HCT116 (cell line): ENCODE data around the gene CTAGE9. TPM values are rescaled to one million over a fixed set of nuclear protein-coding genes. Genes with fewer than 3 reads are reported as not detected.

Experiments
- ATAC-seq: fragments of 200-7000 bp; cut with Tn5 transposase; 2 replicates; pipeline ENCODE4 v1.9.1; 2020; ENCODE audit warnings: mild to moderate bottlenecking, moderate library complexity
- BruUV-seq: library from RNA; stranded (reverse); fragments of 400-500 nt; replicated peaks from 2 replicates; lab custom pipeline; 2021; lab: Mats Ljungman, UMichigan
- CTCF ChIA-PET: fragments of 300-600 bp; sonication (Branson Sonifier 250); formaldehyde crosslinking; loops from one replicate; lab custom pipeline; 2021; ENCODE audit warnings: antibody characterized with exemption; lab: Charles Lee
- POLR2A ChIA-PET: fragments of 300-600, 350-600 bp; sonication (Branson Sonifier 250); formaldehyde crosslinking; loops from one replicate; lab custom pipeline; 2021; ENCODE audit warnings: antibody characterized with exemption; lab: Charles Lee
- RAD21 ChIA-PET, 2 experiments: fragments of 300-600 bp; sonication (Branson Sonifier 250); formaldehyde crosslinking; loops; one replicate each; lab custom pipeline; 2023; ENCODE audit warnings: low total read pairs in 2 of 2; ENCODE audit not compliant: uncharacterized antibody in 2 of 2, unreplicated experiment in 2 of 2, low non-redundant PET in 1 of 2; lab: Charles Lee
- DNase-seq: peaks from one replicate; pipeline ENCODE4 v3.0.0-alpha.2; 2010; ENCODE audit warnings: low read depth, low spot score
- H2AFZ ChIP-seq: fragments of 200-600 bp; shearing (Covaris generic), sonication (generic); 2 replicates; pipeline ENCODE4 v1.6.1; 2017; ENCODE audit warnings: low read depth, mixed run types, mixed read lengths, antibody characterized with exemption, low read length; ENCODE audit not compliant: poor library complexity, severe bottlenecking
- H3K27ac ChIP-seq: 2 replicates; pipeline ENCODE4 v1.5.1; 2012; ENCODE audit warnings: low read depth, low read length
- H3K27me3 ChIP-seq: fragments of 200-600 bp; sonication (generic); 2 replicates; pipeline ENCODE4 v1.6.1; 2016; ENCODE audit warnings: mixed run types, low read length, mixed read lengths; ENCODE audit not compliant: insufficient read depth
- H3K36me3 ChIP-seq, 2 experiments: fragments of 200-500 bp in 1 of 2; fragments of 200-600 bp in 1 of 2; sonication (Bioruptor generic) in 1 of 2; sonication (generic) in 1 of 2; 2 replicates each; pipeline versions ENCODE4 v1.5.1 to v1.6.1; 2014 to 2016; ENCODE audit warnings: low read length in 2 of 2, inconsistent platforms in 1 of 2, mixed read lengths in 1 of 2, mixed run types in 1 of 2; ENCODE audit not compliant: insufficient read depth in 2 of 2, control insufficient read depth in 1 of 2
- H3K4me1 ChIP-seq, 2 experiments: fragments of 200-600 bp in 1 of 2; sonication (generic) in 1 of 2; 2 replicates each; pipeline versions ENCODE4 v1.5.1 to v1.6.1; 2012 to 2017; ENCODE audit warnings: low read length in 2 of 2, inconsistent platforms in 1 of 2, mild to moderate bottlenecking in 1 of 2, mixed read lengths in 1 of 2, mixed run types in 1 of 2, moderate library complexity in 1 of 2; ENCODE audit not compliant: insufficient read depth in 2 of 2, control insufficient read depth in 1 of 2
- H3K4me2 ChIP-seq: fragments of 200-600 bp; sonication (generic); 2 replicates; pipeline ENCODE4 v1.6.1; 2017; ENCODE audit warnings: mixed run types, low read length, mixed read lengths
- H3K4me3 ChIP-seq, 2 experiments: fragments of 200-600 bp in 1 of 2; sonication (generic) in 1 of 2; replicated peaks in 1 of 2; 2 replicates each; pipeline ENCODE4 v1.5.1; 2011 to 2016; ENCODE audit warnings: low read length in 2 of 2, control low read depth in 1 of 2, low read depth in 1 of 2, mild to moderate bottlenecking in 1 of 2, mixed read lengths in 1 of 2, mixed run types in 1 of 2
- H3K79me2 ChIP-seq: fragments of 200-600 bp; sonication (generic); 2 replicates; pipeline ENCODE4 v1.6.1; 2017; ENCODE audit warnings: mild to moderate bottlenecking, mixed run types, low read length, moderate library complexity, mixed read lengths; ENCODE audit not compliant: insufficient read depth
- H3K9ac ChIP-seq: fragments of 200-600 bp; sonication (generic); 2 replicates; pipeline ENCODE4 v1.6.1; 2016; ENCODE audit warnings: low read length, mixed read lengths
- H3K9me2 ChIP-seq: fragments of 200-600 bp; sonication (generic), shearing (Covaris generic); 2 replicates; pipeline ENCODE4 v1.6.1; 2017; ENCODE audit warnings: mixed run types, mild to moderate bottlenecking, moderate library complexity; ENCODE audit not compliant: insufficient read depth
- H3K9me3 ChIP-seq, 2 experiments: fragments of 200-500 bp in 1 of 2; fragments of 200-600 bp in 1 of 2; sonication (Bioruptor generic) in 1 of 2; sonication (generic) in 1 of 2; 2 replicates each; pipeline ENCODE4 v1.6.1; 2014 to 2017; ENCODE audit warnings: low read length in 2 of 2, mixed read lengths in 2 of 2, inconsistent platforms in 1 of 2, low read depth in 1 of 2, mild to moderate bottlenecking in 1 of 2, mixed run types in 1 of 2, moderate library complexity in 1 of 2; ENCODE audit not compliant: control insufficient read depth in 1 of 2, insufficient read depth in 1 of 2
- H4K20me1 ChIP-seq: fragments of 200-600 bp; sonication (generic), shearing (Covaris generic); 2 replicates; pipeline ENCODE4 v1.6.1; 2017; ENCODE audit warnings: mixed run types, mild to moderate bottlenecking, moderate library complexity; ENCODE audit not compliant: insufficient read depth
- ATF3 ChIP-seq: IDR thresholded peaks from 2 replicates; pipeline ENCODE4 v1.6.1; 2012
- CBX3 ChIP-seq: IDR thresholded peaks from 2 replicates; pipeline ENCODE4 v1.6.1; 2012; ENCODE audit warnings: low read depth
- CEBPB ChIP-seq: IDR thresholded peaks from 2 replicates; pipeline ENCODE4 v1.6.1; 2012; ENCODE audit warnings: low read depth
- EZH2phosphoT487 ChIP-seq: fragments of 200-600 bp; IDR thresholded peaks from 2 replicates; pipeline ENCODE4 v1.6.1; 2018; ENCODE audit warnings: antibody characterized with exemption, borderline replicate concordance
- MAX ChIP-seq: IDR thresholded peaks from 2 replicates; pipeline ENCODE4 v1.6.1; 2012
- POLR2A ChIP-seq: IDR thresholded peaks from 2 replicates; pipeline ENCODE4 v1.7.0; 2011; ENCODE audit warnings: borderline replicate concordance; ENCODE audit not compliant: insufficient read depth, insufficient read length; ENCODE audit errors: extremely low read depth
- POLR2AphosphoS5 ChIP-seq: IDR thresholded peaks from 2 replicates; pipeline ENCODE4 v1.6.1; 2011; ENCODE audit warnings: mild to moderate bottlenecking, low read depth, low read length, moderate library complexity
- RAD21 ChIP-seq: IDR thresholded peaks from 2 replicates; pipeline ENCODE4 v1.6.1; 2012; ENCODE audit warnings: low read depth, mild to moderate bottlenecking
- REST ChIP-seq: IDR thresholded peaks from 2 replicates; pipeline ENCODE4 v1.6.1; 2012; ENCODE audit warnings: low read depth
- SP1 ChIP-seq: IDR thresholded peaks from 2 replicates; pipeline ENCODE4 v1.6.1; 2012; ENCODE audit warnings: low read depth
- SRF ChIP-seq: IDR thresholded peaks from 2 replicates; pipeline ENCODE4 v1.6.1; 2012; ENCODE audit warnings: low read depth
- ZNF274 ChIP-seq: fragments of 200-500 bp; sonication (Bioruptor generic); IDR thresholded peaks from 2 replicates; pipeline ENCODE4 v1.6.1; 2014; ENCODE audit warnings: mild to moderate bottlenecking, low read depth, low read length, inconsistent platforms
- intact Hi-C: fragments of 100-400 bp; cut with micrococcal nuclease; formaldehyde crosslinking; loops from 2 replicates; pipeline ENCODE4 v1.10.0; 2022
- total RNA-seq: library from RNA; stranded (reverse); gene quantifications from one replicate; pipeline ENCODE4 v1.2.1, GENCODE V29; 2021; ENCODE audit not compliant: unreplicated experiment
- TF ChIP-seq, protein P1 (sequence below), 3 experiments: fragments of 200-600 bp in 1 of 3; sonication (generic) in 1 of 3; IDR thresholded peaks in 2 of 3; conservative IDR thresholded peaks in 1 of 3; 2 replicates each; pipeline ENCODE4 v1.5.1; 2012 to 2017; ENCODE audit warnings: low read depth in 2 of 3, low read length in 2 of 3, antibody characterized with exemption in 1 of 3, borderline replicate concordance in 1 of 3, control low read depth in 1 of 3, mild to moderate bottlenecking in 1 of 3, mixed read lengths in 1 of 3, mixed run types in 1 of 3, moderate library complexity in 1 of 3; ENCODE audit not compliant: insufficient read depth in 1 of 3

The CTAGE9 gene
- total RNA-seq, 1 experiment from 2014 or later: not detected

DNA sequence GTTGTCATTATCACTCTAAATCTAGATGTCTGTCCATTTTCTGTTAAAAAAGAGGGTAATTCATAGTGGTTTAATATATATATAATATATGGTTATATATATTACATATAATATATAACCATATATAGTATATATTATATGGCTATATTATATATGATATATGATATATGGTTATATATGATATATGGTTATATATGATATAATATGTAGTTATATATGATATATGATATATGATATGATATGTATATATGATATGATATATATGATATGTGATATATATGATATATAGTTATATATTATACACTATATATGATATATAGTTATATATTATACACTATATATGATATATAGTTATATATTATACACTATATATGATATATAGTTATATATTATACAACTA, 18.2 kb downstream of the CTAGE9 start:
- CTCF ChIA-PET: no interaction called here
- Histone ChIP-seq H3K4me1 (no peaks in the 10 kb centered on the region), H3K4me2 (no peak overlapping the region), H3K79me2 (no peaks in the 10 kb centered on the region), H3K9me2 (no peaks in the 10 kb centered on the region)
- POLR2A ChIA-PET: no interaction called here
- RAD21 ChIA-PET: no interaction called here
- no peak for TF ChIP-seq ZNF274
- TF ChIP-seq REST: no peak
- TF ChIP-seq CBX3: no peak
- no peak for TF ChIP-seq ATF3
- TF ChIP-seq, all 23 proteins: peak for 0
- BruUV-seq: no TSS peak
- ATAC-seq: no peak
- no peaks in the 10 kb centered on the region for H4K20me1 ChIP-seq
- no peaks in the 10 kb centered on the region for H3K27me3 ChIP-seq
- H3K27ac ChIP-seq: no peak overlapping the region
- DNase-seq: no peak
- H3K9ac ChIP-seq: no peak overlapping the region
- intact Hi-C loops: loop anchor here (10.0 kb wide), 3 partner anchors 522 to 782 kb away; no protein-coding TSS in a partner anchor
- H2AFZ ChIP-seq: no peak overlapping the region
- no peaks in the 10 kb centered on the region for H3K9me3 ChIP-seq
- no peaks in the 10 kb centered on the region for H3K36me3 ChIP-seq
- no peak overlapping the region for H3K4me3 ChIP-seq

GRCh38 chr6:131692031-131692430, 18.8 kb downstream of the CTAGE9 start:
- ChIA-PET RAD21 (no interaction called here), POLR2A (no interaction called here), CTCF (no interaction called here)
- no peaks in the 10 kb centered on the region for H3K79me2 ChIP-seq
- no peaks in the 10 kb centered on the region for H4K20me1 ChIP-seq
- H3K4me2 ChIP-seq: no peak overlapping the region
- ATAC-seq (no peak), DNase-seq (no peak)
- intact Hi-C loops: loop anchor here (10.0 kb wide), 3 partner anchors 523 to 783 kb away; no protein-coding TSS in a partner anchor
- H3K4me3 ChIP-seq: no peak overlapping the region
- no peaks in the 10 kb centered on the region for H3K4me1 ChIP-seq
- no peak overlapping the region for H2AFZ ChIP-seq
- no peaks in the 10 kb centered on the region for H3K9me2 ChIP-seq
- no peaks in the 10 kb centered on the region for H3K36me3 ChIP-seq
- BruUV-seq: no TSS peak
- no peak overlapping the region for H3K9ac ChIP-seq
- no peaks in the 10 kb centered on the region for H3K27me3 ChIP-seq
- H3K27ac ChIP-seq: no peak overlapping the region
- no peaks in the 10 kb centered on the region for H3K9me3 ChIP-seq
- TF ChIP-seq EZH2phosphoT487 (no peak), RAD21 (no peak), POLR2AphosphoS5 (no peak), MAX (no peak), POLR2A (no peak), SP1 (no peak), SRF (no peak), CEBPB (no peak)
- TF ChIP-seq, protein P1, sequence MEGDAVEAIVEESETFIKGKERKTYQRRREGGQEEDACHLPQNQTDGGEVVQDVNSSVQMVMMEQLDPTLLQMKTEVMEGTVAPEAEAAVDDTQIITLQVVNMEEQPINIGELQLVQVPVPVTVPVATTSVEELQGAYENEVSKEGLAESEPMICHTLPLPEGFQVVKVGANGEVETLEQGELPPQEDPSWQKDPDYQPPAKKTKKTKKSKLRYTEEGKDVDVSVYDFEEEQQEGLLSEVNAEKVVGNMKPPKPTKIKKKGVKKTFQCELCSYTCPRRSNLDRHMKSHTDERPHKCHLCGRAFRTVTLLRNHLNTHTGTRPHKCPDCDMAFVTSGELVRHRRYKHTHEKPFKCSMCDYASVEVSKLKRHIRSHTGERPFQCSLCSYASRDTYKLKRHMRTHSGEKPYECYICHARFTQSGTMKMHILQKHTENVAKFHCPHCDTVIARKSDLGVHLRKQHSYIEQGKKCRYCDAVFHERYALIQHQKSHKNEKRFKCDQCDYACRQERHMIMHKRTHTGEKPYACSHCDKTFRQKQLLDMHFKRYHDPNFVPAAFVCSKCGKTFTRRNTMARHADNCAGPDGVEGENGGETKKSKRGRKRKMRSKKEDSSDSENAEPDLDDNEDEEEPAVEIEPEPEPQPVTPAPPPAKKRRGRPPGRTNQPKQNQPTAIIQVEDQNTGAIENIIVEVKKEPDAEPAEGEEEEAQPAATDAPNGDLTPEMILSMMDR (IDR thresholded peaks at IDR 0.05 in 2 of 3, conservative IDR thresholded peaks at IDR 0.05 in 1 of 3; ENCODE audit: borderline replicate concordance in 1 of 3, insufficient read depth in 1 of 3, low read depth in 2 of 3, low read length in 2 of 3): no peak
